Lower leg skin (tissue), 3 donors: ENCODE results near the gene ORC5.

Experiments used
- POLR2A ChIP-seq, 2 donors: fragments of 450-650 bp; IDR thresholded peaks; one replicate each; pipeline ENCODE4 v1.6.1; 2016 to 2017; ENCODE audit warnings: antibody characterized with exemption in 2 of 2, mild to moderate bottlenecking in 1 of 2, moderate library complexity in 1 of 2
- TF ChIP-seq, protein P1 (sequence below), 3 donors: fragments of 450-650 bp; IDR thresholded peaks; one replicate each; pipeline ENCODE4 v1.5.1; 2016; ENCODE audit warnings: antibody characterized with exemption in 3 of 3, mild to moderate bottlenecking in 3 of 3, moderate library complexity in 2 of 3

GRCh38 chr7:104207731-104208420 is at the start of gene ORC5:
- TF ChIP-seq, protein P1, sequence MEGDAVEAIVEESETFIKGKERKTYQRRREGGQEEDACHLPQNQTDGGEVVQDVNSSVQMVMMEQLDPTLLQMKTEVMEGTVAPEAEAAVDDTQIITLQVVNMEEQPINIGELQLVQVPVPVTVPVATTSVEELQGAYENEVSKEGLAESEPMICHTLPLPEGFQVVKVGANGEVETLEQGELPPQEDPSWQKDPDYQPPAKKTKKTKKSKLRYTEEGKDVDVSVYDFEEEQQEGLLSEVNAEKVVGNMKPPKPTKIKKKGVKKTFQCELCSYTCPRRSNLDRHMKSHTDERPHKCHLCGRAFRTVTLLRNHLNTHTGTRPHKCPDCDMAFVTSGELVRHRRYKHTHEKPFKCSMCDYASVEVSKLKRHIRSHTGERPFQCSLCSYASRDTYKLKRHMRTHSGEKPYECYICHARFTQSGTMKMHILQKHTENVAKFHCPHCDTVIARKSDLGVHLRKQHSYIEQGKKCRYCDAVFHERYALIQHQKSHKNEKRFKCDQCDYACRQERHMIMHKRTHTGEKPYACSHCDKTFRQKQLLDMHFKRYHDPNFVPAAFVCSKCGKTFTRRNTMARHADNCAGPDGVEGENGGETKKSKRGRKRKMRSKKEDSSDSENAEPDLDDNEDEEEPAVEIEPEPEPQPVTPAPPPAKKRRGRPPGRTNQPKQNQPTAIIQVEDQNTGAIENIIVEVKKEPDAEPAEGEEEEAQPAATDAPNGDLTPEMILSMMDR (IDR thresholded peaks at IDR 0.05): no peak
- no peak for TF ChIP-seq POLR2A (IDR thresholded peaks at IDR 0.05)
